Measurements from ENCODE around the gene GNAI1.

GNAI1 gene

DNA sequence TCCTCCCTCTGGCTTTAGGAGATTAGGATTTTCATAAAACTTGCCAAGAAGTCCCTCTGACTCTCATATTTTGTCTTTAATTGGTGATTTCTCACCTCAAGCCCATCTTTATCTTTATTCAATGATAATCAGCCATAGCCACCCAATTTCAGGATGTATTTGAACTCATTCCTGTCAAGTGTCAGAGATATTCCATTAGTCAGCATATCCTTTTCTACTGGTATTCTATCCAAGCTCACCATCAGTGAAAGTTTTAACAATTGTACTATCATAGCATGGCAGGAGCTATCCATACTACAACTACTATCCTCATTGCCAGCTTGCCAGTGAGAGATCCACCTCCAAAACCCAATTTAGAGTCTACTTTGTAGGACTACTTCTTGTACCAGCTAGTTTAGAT lies 114.6 kb downstream of the GNAI1 start:
- TF ChIP-seq, protein P1, sequence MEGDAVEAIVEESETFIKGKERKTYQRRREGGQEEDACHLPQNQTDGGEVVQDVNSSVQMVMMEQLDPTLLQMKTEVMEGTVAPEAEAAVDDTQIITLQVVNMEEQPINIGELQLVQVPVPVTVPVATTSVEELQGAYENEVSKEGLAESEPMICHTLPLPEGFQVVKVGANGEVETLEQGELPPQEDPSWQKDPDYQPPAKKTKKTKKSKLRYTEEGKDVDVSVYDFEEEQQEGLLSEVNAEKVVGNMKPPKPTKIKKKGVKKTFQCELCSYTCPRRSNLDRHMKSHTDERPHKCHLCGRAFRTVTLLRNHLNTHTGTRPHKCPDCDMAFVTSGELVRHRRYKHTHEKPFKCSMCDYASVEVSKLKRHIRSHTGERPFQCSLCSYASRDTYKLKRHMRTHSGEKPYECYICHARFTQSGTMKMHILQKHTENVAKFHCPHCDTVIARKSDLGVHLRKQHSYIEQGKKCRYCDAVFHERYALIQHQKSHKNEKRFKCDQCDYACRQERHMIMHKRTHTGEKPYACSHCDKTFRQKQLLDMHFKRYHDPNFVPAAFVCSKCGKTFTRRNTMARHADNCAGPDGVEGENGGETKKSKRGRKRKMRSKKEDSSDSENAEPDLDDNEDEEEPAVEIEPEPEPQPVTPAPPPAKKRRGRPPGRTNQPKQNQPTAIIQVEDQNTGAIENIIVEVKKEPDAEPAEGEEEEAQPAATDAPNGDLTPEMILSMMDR (IDR thresholded peaks at IDR 0.05; ENCODE audit: low read depth, low read length): no peak
- H3K4me3 ChIP-seq (replicated peaks in 1 of 2; ENCODE audit: low read depth in 2 of 2, low read length in 2 of 2): no peak overlapping the region
- no peak for DNase-seq (ENCODE audit: low read depth in 2 of 2)

DNA sequence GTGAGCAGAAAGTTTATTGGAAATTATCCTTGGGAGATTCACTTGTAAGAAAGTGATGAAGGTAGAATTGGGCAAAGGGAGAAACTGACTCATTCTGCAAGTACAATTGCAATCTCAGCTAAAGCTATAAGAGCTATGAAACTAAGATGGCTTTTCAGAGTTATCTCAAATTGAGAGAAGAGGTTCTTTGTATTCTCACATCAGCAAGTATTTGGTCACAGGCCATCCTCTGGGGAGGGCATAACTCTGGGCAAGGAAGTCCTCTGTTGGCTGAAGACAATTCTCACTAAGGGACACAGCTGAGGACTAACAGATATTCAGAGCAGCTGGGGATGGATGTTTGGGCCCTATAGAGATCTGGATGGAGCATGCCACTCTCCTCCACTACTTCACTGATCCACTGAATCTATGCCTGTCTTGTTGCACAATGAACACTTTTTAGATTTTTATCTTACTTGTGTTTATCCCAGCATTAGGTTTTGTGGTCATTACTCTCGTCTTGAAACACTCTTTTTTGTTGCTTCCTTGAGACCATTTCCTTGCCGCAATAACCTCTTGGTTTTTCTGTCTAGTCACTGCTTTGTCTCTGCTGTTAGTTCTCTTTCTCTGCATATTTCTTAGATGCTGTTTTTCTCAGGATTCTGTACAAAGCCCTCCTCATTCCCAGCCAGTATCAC lies 115.1 kb downstream of the GNAI1 start:
- TF ChIP-seq, protein P1 (IDR thresholded peaks at IDR 0.05; ENCODE audit: low read depth, low read length): no peak
- H3K4me3 ChIP-seq (replicated peaks in 1 of 2; ENCODE audit: low read depth in 2 of 2, low read length in 2 of 2): no peak overlapping the region
- DNase-seq (ENCODE audit: low read depth in 2 of 2): peak in 1 of 2 donors; percentile 21

DNA sequence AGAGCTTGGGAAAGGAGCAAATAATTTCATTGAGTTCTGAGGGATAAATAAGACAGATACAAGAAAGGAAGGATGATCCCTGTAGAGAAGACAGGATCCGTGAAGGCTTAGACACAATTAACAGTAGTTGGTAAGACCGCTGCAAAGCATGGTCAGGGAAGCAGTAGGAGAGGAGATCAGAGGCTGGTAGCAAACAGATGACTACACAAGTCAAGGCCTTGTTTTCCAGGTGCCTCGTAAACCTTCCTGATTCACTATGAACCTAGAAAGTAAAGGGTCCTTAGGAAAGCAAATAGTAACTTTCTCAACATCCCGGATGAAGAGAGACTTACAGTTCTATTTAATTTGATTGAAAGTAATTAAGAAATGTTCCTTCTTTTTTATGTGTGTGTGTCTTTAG lies 118.6 kb downstream of the GNAI1 start:
- H3K4me3 ChIP-seq (replicated peaks in 1 of 2; ENCODE audit: low read depth in 2 of 2, low read length in 2 of 2): no peak overlapping the region
- TF ChIP-seq, protein P1 (IDR thresholded peaks at IDR 0.05; ENCODE audit: low read depth, low read length): no peak
- DNase-seq (ENCODE audit: low read depth in 2 of 2): no peak

DNA sequence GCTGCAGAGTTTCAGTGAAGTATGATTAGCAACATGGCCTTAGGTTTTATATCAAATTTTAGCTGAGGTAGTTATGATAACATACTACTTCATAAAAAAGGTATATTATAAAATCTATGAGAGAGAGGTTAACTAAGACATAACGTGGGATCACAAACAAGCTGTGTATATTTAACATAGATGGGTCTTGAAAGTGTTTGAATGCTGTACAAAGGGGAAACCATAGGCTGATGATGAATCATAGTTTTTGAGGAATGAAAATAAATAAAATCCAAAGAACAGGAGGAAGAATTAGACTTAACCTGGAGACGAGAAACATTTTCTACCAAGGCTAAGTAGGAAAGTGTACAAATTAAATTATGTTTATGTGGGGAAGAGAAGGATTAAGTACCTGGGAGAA lies 119.0 kb downstream of the GNAI1 start:
- no peak overlapping the region for H3K4me3 ChIP-seq (replicated peaks in 1 of 2; ENCODE audit: low read depth in 2 of 2, low read length in 2 of 2)
- no peak for DNase-seq (ENCODE audit: low read depth in 2 of 2)
- TF ChIP-seq, protein P1 (IDR thresholded peaks at IDR 0.05; ENCODE audit: low read depth, low read length): no peak

DNA sequence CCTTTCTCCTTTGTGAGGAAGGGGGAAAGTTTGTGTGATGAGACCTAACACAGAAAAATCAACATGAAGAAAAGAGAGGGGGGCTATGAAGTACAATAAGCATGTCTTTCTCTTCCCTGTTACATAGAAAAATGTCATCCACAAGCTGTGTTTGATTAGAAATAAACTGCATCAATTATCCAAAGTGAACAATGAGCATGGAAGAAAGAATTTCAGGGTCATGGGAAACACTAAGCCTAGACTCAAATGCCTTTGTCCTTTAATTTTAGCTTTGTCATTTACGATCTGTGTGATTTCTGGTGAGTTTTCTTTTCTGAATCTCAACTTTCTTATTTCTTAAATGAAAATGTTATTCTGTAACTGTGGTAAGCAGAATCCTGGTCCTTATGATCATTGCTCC lies 121.0 kb downstream of the GNAI1 start:
- no peak overlapping the region for H3K4me3 ChIP-seq (replicated peaks in 1 of 2; ENCODE audit: low read depth in 2 of 2, low read length in 2 of 2)
- DNase-seq (ENCODE audit: low read depth in 2 of 2): no peak
- TF ChIP-seq, protein P1 (IDR thresholded peaks at IDR 0.05; ENCODE audit: low read depth, low read length): no peak

DNA sequence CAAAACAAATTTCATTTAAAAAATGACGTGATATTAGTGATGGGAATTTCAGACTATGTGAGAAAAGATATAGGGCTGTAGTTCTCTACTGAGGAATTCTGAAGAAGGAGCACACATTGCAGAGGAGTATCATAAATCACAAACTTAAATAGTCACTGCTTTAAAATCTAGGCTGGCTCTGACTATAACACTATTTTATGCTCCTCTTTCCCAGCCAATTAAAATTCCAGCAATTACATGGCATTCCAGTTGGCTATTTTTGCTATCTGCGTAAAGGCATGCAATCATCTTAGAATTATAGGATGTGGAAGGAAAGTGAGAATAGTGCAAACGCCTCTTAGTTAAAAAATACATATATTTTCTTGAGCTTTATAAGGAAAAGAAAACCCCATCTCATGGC lies 123.1 kb downstream of the GNAI1 start:
- TF ChIP-seq, protein P1 (IDR thresholded peaks at IDR 0.05; ENCODE audit: low read depth, low read length): no peak
- DNase-seq (ENCODE audit: low read depth in 2 of 2): no peak

DNA sequence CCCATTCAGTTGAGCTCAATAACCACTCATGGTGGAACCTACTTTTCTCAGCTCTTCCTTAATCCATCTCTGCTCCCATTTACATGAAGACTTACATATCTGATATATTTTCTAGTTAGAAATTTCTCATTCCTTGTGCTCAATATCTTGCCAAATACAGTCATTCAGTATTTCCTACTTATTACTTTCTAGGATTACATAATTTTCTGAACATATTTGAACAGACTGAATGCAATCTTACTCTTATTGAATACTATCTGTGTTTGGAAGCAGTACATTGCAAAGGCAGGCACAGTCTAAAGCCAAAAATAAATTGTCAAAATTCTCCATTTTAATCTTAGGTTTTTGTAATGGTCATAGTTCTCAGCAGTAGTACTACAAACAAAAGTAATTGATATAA lies 126.0 kb downstream of the GNAI1 start:
- TF ChIP-seq, protein P1 (IDR thresholded peaks at IDR 0.05; ENCODE audit: low read depth, low read length): no peak

More for the DNA sequence above, 123.1 kb downstream of the GNAI1 start:
- H3K4me3 ChIP-seq (replicated peaks in 1 of 2; ENCODE audit: low read depth in 2 of 2, low read length in 2 of 2): no peak overlapping the region

More for the DNA sequence above, 126.0 kb downstream of the GNAI1 start:
- no peak overlapping the region for H3K4me3 ChIP-seq (replicated peaks in 1 of 2; ENCODE audit: low read depth in 2 of 2, low read length in 2 of 2)
- DNase-seq (ENCODE audit: low read depth in 2 of 2): no peak
